ENCODE data around the gene KRTAP10-8.
"Not testable (repeated sequence)": the region's sequence is repeated elsewhere in the genome, so short reads cannot be mapped to it uniquely, and the experiment has no call there.

The KRTAP10-8 gene, protein sequence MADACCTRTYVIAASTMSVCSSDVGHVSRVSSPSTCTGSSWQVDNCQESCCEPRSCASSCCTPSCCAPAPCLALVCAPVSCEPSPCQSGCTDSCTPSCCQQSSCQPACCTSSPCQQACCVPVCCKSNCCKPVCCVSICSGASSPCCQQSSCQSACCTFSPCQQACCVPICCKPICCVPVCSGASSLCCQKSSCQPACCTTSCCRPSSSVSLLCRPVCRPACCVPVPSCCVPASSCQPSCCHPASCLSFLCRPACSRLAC

DNA sequence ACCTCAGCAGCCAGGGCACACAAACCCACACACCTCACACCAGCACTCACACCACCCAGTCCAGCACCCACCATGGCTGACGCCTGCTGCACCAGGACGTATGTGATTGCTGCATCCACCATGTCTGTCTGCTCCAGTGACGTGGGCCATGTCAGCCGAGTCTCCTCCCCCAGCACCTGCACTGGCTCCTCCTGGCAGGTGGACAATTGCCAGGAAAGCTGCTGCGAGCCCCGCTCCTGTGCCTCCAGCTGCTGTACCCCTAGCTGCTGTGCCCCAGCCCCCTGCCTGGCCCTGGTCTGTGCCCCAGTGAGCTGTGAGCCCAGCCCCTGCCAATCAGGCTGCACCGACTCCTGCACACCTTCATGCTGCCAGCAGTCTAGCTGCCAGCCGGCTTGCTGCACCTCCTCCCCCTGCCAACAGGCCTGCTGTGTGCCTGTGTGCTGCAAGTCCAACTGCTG lies at the start of gene KRTAP10-8:
KRTAP10-8 (plus strand) TSS at position 51 of the 458 bp plus-strand sequence; CDS start at position 73, 22 bp downstream.
- no peak for DNase-seq

DNA sequence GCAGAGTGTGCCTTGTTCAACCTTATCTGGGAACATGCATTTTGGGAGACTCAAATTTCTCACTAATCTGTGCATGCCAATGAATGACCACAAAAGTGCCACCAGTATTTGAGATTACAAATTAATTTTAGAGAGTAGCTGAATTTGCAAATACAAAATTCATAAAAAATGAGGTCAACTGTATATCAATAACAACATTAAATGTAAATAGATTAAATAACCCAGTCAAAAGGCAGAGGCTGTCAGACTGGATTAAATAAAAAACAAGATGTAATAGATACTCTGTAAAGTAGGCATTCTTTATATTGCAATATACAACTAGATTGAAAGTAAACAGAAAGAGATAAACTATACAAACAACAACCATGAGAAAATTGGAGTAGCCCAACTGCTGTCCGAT lies 47.8 kb upstream of the KRTAP10-8 start:
- DNase-seq, result no peak

DNA sequence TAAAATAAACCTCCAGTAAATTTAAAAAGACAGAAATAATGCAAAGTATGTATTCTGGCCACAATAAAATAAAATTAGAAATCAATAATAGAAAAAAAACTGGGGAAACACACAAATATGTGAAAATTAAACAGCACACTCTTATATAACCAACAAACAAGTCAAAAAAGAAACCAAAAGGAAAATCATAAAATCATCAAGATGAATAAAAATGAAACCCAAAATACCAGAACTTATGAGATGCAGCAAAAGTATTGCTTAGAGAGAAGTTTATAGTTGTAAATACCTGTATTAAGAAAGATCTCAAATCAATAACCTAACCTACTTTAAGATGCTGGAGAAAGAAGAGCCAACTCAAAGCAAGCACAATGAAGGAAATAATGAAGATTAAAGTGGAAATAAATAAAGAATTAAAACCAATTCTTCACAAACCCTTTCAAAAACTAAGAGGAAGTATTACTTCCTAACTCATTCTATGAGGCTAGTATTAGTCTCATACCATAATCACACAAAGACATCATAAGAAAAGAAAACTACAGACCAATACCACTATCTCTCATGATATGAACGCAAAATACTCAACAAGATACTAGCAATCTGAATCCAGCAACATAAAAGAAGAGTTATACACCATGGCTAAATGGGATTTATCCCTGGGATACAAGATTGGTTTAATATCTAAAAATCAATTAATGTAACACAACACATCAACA lies 46.8 kb upstream of the KRTAP10-8 start:
- no peak for DNase-seq

DNA sequence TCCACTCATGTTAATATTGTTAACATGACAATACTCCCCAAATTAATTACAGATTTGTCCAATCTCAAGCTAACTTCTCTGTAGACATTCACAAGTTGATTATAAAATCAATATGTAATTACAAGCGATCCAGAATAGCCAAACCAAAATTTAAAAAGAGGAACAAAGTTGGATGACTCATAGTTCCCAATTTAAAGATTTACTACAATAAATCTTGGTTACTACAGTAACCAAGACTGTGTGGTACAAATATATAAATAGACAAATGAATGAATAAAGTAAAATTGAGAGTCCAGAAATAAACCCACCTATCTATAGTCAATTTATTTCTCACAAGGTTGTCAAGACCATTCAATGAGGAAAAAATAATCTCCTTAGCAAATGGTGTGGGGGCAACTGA lies 45.5 kb upstream of the KRTAP10-8 start:
- DNase-seq, result no peak

DNA sequence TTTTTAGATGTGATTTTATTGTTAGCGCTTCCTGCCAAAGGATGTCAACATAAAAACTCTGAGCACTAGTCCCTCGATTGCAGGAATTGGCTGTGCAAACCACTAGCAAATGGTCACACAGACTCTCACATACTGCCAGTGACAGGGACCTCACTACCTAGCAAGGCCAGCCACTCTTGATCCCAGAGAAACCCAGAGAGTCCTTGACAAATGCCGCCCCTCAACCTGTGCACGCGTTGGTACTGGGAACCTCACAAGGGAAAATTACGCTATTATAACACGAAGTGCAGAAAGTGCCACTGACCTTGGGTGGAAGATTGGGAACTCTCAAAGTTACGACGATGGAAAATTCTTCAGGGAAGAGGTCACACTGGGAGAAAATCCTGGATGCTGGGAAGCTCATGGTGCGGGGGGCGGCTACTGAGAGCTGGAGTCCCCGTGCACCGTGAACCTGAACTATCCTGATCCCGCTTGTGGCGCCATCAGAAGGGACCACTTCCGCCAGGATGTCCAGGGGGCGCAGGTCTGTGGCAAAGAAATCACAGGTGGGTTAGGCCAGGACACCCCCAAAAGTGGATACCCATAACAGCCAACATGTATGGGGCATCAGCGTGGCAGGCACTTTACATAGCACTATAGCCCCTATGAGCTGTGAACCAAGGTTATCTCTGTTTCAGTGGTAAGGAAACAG lies 44.3 kb upstream of the KRTAP10-8 start:
- no peak for DNase-seq

DNA sequence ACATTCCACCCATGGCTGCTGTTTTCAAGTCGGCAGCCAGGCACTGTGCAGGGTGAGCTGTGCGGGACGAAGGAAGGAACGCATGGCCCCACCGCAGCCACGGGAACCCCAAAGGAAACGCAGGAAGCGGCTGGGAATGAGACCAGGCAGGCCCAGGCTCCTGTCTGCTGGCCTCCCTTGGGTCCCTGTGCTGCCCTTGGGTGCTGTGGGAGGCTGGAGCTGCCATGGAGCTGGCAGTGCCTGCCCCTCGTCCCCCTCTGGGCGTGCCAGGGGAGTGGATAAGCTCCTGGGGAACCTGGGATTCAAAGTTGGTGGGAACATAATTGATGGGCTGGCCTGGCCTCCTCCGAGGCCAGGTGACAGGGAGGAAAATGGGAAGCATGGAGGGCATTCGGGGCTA lies 43.6 kb upstream of the KRTAP10-8 start:
- DNase-seq, result no peak

DNA sequence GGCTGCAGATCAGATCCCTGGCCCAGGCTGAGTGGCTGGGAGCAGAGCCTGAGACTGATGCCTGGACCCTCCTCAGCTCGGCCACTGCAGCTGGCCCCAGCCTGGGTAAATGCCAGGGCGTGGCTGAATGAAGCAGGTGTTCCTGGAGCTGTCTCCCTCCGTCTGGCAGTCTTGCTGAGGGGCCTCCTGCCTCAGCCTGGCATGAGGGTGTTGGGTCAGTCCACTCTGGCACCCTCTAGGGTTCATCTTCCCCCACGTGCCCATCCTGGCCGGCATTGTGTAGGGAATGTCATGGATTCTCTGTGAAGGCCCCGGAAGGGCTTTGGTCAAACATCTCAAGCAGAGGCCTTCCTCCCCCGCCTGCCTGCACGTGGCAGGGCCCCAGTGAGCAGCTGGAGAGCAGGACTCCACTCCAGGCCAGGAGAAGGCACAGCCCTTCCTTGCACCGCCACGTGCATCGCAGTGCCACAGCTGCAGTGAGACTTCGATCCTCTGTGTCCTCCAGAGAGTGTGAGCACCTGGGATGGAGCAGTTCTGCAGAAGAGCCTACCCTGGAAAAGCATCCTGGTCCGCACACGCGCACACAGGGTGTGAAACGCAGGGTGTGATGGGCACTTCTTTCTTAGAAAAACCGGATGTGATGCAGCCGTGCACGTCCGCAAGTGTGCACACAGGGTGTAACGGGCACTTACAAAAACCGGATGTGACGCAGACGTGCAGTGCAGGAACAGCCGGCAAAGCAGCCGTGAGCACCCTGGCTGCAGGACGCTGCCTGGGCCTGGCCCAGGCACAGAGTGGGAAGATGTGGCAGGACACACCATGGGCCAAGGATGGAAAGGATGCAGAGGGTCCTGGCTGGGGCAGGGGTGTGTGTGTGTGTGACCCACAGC lies 43.0 kb upstream of the KRTAP10-8 start:
- no peak for DNase-seq

DNA sequence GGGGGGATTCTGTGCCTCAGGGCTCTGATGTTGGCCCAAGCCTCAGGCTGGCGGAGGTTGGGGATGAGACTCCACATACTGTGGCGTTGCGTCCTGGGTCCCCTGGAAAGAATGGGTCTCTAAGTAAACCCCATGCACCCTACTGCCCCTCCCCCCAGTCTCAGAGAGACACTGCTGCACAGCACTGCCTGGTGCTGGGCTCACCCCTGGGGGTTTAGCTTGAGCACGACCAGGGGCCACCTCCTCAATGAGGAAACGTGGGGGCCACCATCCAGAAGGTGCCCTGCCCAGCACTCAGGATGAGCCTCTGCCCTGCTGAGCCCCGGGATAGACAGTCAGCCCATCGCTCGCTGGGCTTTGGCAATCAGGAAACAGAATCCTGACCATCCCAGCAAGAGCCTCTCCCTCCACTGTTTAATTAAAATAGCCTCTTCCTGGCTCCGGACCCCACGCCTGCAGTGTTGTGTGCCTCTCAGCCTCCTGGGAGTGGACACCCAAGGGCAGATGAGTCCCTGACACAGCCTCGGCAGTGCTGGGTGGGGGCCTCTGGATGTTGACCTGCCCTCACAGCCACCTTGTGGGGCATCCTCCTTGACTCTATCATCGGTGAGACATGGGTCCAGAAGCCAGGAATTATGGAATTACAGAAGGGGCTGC lies 41.9 kb upstream of the KRTAP10-8 start:
- DNase-seq, result no peak

DNA sequence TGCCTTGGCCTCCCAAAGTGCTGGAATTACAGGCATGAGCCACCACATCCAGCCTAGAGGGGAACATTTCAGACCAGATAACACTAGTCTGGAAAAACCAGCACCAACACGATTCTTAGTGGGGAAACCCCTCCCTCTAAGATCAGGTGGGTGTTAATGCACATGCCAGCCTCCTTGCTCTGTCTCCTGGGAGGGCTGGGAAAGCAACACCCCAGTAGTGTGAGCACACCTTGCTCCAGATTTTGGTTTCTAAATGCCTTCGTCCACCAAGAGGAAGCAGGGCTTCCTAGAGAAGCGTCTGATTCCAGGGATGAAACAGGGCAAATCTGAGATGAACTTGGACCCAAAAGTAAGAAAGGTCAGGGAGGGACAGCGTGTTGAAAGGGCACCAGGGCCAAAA lies 40.6 kb upstream of the KRTAP10-8 start:
- DNase-seq, result no peak

DNA sequence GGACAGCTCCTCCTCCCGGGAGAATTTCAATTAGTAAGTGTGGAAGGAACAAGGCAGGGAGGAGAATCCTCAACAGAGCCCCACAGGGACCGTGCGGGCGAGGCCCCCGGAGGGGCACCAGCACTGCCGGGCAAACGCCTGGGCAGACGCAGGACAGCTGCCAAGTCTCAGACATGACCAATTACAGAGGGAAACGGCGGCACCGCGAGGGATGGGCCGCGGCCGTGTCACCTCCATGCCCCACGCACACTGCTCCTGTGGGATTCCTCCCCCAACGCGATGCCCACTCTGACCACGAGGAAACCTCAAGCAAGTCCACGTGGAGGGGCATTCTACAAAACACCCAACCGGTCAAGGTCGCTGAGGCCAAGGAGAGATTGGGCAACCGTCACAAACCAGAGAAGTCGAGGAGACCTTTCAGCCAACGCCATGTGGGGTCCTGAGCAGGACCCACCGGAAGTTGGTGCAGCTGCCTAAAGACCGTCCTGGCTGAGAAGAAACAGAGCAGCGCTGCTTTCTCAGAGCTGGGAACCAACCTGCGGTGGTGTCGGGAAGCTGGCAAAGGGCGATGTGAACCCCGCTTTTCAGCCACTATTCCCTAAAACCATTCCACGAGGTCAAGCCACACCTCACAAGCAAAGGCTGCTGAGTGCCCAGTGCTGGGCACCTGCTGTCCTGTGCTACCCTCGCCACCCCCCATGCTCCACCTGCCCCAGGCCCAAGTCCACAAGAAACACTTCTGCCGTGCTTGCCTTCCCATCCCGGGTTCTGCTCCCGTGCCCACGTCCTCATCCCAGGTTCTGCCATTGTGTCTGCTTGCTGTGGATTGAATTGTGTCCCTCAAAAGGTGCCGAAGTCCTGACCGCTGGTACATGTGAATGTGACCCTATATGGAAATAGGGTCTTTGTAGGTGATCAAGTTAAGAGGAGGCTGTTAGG lies 39.8 kb upstream of the KRTAP10-8 start:
- no peak for DNase-seq

DNA sequence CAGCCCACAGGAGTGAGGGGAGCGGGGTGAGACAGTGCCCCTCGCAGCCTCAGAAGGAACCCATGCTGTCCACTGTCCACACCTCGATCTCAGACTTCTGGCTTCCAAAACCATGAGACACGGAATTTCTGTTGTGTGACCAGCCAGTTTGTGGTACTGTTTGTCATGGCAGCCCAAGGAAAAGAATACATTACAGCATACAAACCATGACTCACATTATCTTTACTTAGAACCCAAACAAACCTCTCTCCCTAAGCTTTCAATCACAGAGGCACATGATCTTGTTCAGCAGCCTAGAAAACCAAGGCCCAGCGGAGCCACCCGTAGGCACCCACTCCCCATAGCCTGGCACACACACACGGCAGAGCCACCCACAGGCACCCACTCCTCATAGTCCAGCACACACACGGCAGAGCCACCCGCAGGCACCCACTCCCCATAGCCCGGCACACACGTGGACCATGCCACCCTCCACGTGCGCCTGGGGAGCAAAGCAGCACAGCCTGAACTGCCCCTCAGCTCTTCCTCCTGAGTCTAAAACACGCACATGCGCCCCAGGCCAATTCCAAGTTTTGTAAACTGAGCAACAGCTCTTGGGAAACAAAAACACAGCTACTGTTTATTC lies 38.8 kb upstream of the KRTAP10-8 start:
- no peak for DNase-seq

DNA sequence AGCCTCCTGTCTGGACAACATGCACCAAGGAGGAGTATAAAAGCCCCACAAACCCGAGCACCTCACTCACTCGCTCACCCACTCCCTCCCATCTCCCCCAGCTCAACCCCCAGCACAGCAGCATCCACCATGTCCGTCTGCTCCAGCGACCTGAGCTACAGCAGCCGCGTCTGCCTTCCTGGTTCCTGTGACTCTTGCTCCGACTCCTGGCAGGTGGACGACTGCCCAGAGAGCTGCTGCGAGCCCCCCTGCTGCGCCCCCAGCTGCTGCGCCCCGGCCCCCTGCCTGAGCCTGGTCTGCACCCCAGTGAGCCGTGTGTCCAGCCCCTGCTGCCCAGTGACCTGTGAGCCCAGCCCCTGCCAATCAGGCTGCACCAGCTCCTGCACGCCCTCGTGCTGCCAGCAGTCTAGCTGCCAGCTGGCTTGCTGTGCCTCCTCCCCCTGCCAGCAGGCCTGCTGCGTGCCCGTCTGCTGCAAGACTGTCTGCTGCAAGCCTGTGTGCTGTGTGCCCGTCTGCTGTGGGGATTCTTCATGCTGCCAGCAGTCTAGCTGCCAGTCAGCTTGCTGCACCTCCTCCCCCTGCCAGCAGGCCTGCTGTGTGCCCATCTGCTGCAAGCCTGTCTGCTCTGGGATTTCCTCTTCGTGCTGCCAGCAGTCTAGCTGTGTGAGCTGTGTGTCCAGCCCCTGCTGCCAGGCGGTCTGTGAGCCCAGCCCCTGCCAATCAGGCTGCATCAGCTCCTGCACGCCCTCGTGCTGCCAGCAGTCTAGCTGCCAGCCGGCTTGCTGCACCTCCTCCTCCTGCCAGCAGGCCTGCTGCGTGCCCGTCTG lies 38.0 kb upstream of the KRTAP10-8 start, which contains the start of gene KRTAP10-4:
KRTAP10-4 (plus strand) TSS at position 100 of the 827 bp plus-strand sequence; CDS start at position 130, 30 bp downstream.
- not testable (repeated sequence) for DNase-seq

DNA sequence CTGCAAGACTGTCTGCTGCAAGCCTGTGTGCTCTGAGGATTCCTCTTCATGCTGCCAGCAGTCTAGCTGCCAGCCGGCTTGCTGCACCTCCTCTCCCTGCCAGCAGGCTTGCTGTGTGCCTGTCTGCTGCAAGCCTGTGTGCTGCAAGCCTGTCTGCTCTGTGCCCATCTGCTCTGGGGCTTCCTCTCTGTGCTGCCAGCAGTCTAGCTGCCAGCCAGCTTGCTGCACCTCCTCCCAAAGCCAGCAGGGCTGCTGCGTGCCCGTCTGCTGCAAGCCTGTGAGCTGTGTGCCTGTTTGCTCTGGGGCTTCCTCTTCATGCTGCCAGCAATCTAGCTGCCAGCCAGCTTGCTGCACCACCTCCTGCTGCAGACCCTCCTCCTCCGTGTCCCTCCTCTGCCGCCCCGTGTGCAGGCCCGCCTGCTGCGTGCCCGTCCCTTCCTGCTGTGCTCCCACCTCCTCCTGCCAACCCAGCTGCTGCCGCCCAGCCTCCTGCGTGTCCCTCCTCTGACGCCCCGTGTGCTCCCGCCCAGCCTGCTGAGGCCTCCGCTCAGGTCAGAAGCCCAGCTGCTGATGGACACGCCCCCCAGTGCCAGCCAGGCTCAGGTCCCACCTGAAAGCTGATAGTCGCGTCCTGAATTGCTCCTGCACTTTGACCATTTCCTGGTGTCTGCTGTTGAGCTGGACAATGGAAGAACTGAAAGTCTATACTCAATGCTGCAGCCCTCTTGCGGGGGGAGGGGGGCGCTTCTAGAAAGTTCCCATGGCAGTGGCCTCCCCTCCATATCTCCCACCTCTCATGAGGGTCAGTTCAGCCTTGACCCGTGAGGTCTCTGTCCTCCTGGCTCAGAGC lies 37.2 kb upstream of the KRTAP10-8 start:
- no peak for DNase-seq

DNA sequence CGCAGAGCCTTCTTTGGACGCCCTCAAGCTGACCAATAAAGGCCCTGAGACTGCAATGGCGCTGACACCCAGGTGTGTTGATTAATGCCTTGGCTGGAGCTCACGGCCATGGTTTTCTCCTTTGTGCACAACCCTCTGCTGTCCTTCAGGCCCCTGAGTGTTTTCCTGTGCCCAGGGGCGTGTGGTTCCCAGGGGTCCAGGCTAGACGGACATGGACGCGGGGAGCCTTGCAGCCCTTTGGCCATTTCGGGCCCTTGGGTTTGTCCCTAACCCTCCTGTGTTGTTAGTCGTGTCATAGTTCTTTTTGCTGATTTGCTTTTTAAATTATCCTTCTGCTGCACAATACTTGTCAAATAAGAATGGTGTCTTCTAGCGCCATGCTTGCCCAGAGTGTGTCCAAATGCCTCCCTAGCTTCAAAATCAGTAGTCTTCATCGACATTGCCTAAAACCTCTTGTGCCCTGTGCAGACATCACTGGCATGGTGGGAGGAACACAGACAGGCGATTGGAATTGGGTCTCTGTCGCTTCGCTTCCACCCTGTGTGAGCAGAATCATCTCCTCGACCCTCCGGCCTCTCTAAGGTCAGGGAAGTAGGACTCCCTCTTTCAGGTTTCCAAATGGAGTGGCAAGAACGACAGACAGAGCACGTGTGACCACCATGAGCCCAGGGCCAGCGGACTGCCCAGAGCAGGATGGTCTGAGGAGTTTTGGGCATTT lies 36.4 kb upstream of the KRTAP10-8 start:
- DNase-seq, result no peak

DNA sequence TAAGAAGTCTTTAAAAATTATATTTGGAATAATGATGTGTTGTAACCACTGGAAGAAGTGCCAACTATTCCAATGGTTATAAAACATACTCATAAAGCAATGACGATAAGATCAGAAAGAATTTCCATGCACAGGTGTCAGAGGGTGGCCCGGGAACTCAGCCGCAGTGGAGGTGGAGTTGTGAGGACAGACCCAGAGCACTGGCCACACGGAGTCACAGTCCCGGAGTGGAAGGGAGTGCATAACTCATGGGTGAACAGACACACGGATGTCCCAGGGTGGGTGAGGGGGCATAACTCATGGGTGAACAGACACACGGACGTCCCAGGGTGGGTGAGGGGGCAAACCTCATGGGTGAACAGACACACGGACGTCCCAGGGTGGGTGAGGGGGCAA lies 35.9 kb upstream of the KRTAP10-8 start:
- DNase-seq, result no peak

DNA sequence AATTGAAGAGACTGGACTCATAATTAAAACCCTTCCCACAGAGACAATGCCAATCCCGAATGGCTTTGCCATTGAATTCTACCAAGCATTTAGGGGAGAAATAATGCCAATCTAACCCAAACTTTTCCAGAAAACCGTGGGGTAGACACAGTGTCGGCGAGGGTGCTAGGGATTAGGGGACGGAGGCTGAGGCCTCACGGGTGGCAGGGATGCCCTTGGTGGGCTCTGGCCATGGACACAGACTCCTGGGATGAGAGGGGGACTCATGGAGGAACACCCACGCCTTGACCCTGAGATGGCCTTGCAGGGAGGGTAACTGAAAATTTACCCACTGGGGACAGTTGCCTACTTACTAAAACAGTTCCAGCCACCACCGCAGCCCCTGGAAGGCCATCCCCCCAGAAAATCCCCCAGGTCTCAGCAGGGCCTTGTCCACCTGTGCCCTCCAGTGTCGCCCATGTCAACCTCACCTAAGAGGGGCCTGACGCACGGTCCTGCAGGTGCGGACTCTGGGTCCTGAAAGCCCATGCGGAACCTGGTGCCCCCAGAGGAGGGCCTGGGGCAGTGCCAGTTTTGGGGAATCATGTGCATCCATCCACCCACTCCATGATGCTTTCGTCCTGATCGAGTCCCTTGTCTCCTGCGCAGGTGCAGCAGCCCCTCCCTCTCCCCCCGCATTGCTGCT lies 33.4 kb upstream of the KRTAP10-8 start:
- DNase-seq, result no peak

Data from left hindlimb (tissue), 1 donor.